Spleen (tissue), 11 donors: Measurements from ENCODE around the gene CFAP157. TPM values are rescaled to one million over a fixed set of nuclear protein-coding genes. Genes with fewer than 3 reads are reported as not detected.
"Not testable (repeated sequence)": the region's sequence is repeated elsewhere in the genome, so short reads cannot be mapped to it uniquely, and the experiment has no call there.

ENCODE experiments used
- DNase-seq: peaks from one replicate; pipeline ENCODE4 v3.0.0-alpha.2; 2020
- H3K27ac ChIP-seq, 8 donors: fragments of 200-600 bp; sonication (generic) in 7 of 8; 1 replicate in 4 of 8; 2 replicates in 4 of 8; pipeline versions ENCODE4 v1.5.0 to v1.8.0; 2016 to 2021; ENCODE audit warnings: inconsistent platforms in 4 of 8, mild to moderate bottlenecking in 4 of 8, moderate library complexity in 1 of 8
- H3K27me3 ChIP-seq, 7 donors: fragments of 200-600 bp; sonication (generic) in 6 of 7; replicated peaks in 1 of 7; 1 replicate in 4 of 7; 2 replicates in 3 of 7; pipeline versions ENCODE4 v1.5.0 to v1.8.0; 2016 to 2021; ENCODE audit warnings: inconsistent platforms in 3 of 7, mild to moderate bottlenecking in 1 of 7
- H3K36me3 ChIP-seq, 6 donors: fragments of 200-600 bp; sonication (generic) in 5 of 6; 1 replicate in 4 of 6; 2 replicates in 2 of 6; pipeline versions ENCODE4 v1.5.0 to v1.8.0; 2016 to 2021; ENCODE audit warnings: inconsistent platforms in 2 of 6
- H3K4me1 ChIP-seq, 6 donors: fragments of 200-600 bp; sonication (generic) in 5 of 6; 1 replicate in 3 of 6; 2 replicates in 3 of 6; pipeline versions ENCODE4 v1.5.0 to v1.8.0; 2016 to 2021; ENCODE audit warnings: inconsistent platforms in 3 of 6
- H3K4me3 ChIP-seq, 8 donors: fragments of 200-600 bp; sonication (generic) in 7 of 8; 1 replicate in 4 of 8; 2 replicates in 4 of 8; pipeline versions ENCODE4 v1.5.0 to v1.8.0; 2016 to 2021; ENCODE audit warnings: inconsistent platforms in 4 of 8, mild to moderate bottlenecking in 4 of 8, moderate library complexity in 2 of 8
- H3K9me3 ChIP-seq, 8 donors: fragments of 200-600 bp; sonication (generic) in 7 of 8; 1 replicate in 4 of 8; 2 replicates in 4 of 8; pipeline versions ENCODE4 v1.5.0 to v1.8.0; 2016 to 2021; ENCODE audit warnings: inconsistent platforms in 4 of 8
- POLR2A ChIP-seq, 3 donors: fragments of 450-650 bp; IDR thresholded peaks; one replicate each; pipeline ENCODE4 v1.5.1; 2017; ENCODE audit warnings: antibody characterized with exemption in 3 of 3, mild to moderate bottlenecking in 1 of 3
- POLR2AphosphoS5 ChIP-seq, 3 donors: sonication (generic); formaldehyde crosslinking; IDR thresholded peaks; one replicate each; pipeline ENCODE4 v1.5.1; 2017; ENCODE audit warnings: antibody characterized with exemption in 3 of 3
- WGBS, 5 donors: extraction: QIAGEN DNeasy Blood & Tissue Kit in 3 of 5; methylation state at CpG; one replicate each; pipeline versions ENCODE4 v1.1.5 to v1.1.7; 2013 to 2018; 5-methylcytosine and 5-hydroxymethylcytosine counted together
- intact Hi-C: fragments of 100-400 bp; cut with DNase I; formaldehyde crosslinking; loops from one replicate; pipeline ENCODE4 v1.15.0; 2023; ENCODE audit warnings: low total_unique reads
- polyA plus RNA-seq, 3 donors: library from polyadenylated mRNA; stranded (reverse); fragments of 200-250 nt; gene quantifications; one replicate each; pipeline ENCODE4 v1.2.1, GENCODE V29; 2013
- total RNA-seq, 7 donors: library from RNA; depleted of rRNA in 3 of 7; stranded (reverse); fragments of >200 nt in 3 of 7; fragmentation: NEBNext Ultra II Directional in 4 of 7; extraction: Animal tissue kit (Norgen Biotek cat#: 25700) in 4 of 7; gene quantifications; one replicate each; pipeline versions ENCODE4 v1.1.0 to v1.2.1, GENCODE V29; 2016 to 2021
- TF ChIP-seq, protein P1 (sequence below), 11 experiments: fragments of 200-600 bp in 7 of 11; fragments of 450-650 bp in 4 of 11; sonication (generic) in 4 of 11; IDR thresholded peaks in 8 of 11; conservative IDR thresholded peaks in 3 of 11; 1 replicate in 7 of 11; 2 replicates in 4 of 11; pipeline versions ENCODE4 v1.4.0 to v1.8.0; 2016 to 2021; ENCODE audit warnings: antibody characterized with exemption in 11 of 11, inconsistent platforms in 4 of 11, mild to moderate bottlenecking in 1 of 11
- donor health status: healthy with polysubstance abuse.
- donor health status: DM: no; HTN: no; CAD: no; lungs with moderate emphysema.
- donor health status: DM: no; HTN: no; CAD: no.
- donor health status: Bipolar disorder and iron deficiency.
- donor health status: healthy.
- donor health status: DM: no; HTN: no; CAD: no.
- donor health status: DM: yes; HTN: yes; CAD: no.

The CFAP157 gene
- total and polyA plus RNA-seq, 10 donors: 0.09 to 0.21 (median 0.13) TPM; not detected in 3

DNA sequence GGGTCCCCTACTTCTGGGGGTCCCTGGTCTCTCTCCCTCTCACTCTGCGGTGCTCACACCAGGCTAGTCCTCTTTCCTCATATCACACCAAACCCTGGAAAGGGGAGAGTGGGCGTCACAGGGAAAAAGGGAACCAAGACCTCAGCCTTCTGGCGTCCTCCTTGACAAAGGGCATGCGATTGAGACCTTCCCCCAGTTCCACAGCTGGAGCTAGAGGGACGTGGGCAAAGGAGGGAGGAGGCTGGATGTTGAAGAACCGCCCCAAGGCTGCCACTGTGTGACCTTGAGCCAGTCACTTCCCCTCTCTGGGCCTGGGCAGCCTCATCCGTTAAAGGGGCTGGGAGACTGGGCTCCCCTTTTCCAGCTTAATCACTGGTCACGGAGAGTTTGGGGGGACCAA is 46.8 kb downstream of the CFAP157 start:
- WGBS, 5 donors: 68 to 83% (median 80%) methylated on average over 2 to 8 of the region's 8 CpGs
- Histone ChIP-seq H3K27me3 (no peaks in the 10 kb centered on the region), H3K4me3 (peak overlapping the region in 2 of 8 donors; percentile 40 to 56), H3K9me3 (no peaks in the 10 kb centered on the region), H3K4me1 (peaks cover 4 to 95% (median 39%) of the 10 kb centered on the region in 6 donors), H3K27ac (peak overlapping the region in 5 of 8 donors; percentile 74 to 82 (median 79)), H3K36me3 (peaks cover 0 to 100% (median 54%) of the 10 kb centered on the region in 6 donors)
- TF ChIP-seq POLR2A (IDR thresholded peaks at IDR 0.05): no peak
- peak in 1 of 3 donors; percentile 39 for TF ChIP-seq POLR2AphosphoS5 (IDR thresholded peaks at IDR 0.05)
- TF ChIP-seq, protein P1, sequence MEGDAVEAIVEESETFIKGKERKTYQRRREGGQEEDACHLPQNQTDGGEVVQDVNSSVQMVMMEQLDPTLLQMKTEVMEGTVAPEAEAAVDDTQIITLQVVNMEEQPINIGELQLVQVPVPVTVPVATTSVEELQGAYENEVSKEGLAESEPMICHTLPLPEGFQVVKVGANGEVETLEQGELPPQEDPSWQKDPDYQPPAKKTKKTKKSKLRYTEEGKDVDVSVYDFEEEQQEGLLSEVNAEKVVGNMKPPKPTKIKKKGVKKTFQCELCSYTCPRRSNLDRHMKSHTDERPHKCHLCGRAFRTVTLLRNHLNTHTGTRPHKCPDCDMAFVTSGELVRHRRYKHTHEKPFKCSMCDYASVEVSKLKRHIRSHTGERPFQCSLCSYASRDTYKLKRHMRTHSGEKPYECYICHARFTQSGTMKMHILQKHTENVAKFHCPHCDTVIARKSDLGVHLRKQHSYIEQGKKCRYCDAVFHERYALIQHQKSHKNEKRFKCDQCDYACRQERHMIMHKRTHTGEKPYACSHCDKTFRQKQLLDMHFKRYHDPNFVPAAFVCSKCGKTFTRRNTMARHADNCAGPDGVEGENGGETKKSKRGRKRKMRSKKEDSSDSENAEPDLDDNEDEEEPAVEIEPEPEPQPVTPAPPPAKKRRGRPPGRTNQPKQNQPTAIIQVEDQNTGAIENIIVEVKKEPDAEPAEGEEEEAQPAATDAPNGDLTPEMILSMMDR (IDR thresholded peaks at IDR 0.05 in 8 of 11, conservative IDR thresholded peaks at IDR 0.05 in 3 of 11): no peak
- DNase-seq: no peak
- intact Hi-C loops: no loop called here

DNA sequence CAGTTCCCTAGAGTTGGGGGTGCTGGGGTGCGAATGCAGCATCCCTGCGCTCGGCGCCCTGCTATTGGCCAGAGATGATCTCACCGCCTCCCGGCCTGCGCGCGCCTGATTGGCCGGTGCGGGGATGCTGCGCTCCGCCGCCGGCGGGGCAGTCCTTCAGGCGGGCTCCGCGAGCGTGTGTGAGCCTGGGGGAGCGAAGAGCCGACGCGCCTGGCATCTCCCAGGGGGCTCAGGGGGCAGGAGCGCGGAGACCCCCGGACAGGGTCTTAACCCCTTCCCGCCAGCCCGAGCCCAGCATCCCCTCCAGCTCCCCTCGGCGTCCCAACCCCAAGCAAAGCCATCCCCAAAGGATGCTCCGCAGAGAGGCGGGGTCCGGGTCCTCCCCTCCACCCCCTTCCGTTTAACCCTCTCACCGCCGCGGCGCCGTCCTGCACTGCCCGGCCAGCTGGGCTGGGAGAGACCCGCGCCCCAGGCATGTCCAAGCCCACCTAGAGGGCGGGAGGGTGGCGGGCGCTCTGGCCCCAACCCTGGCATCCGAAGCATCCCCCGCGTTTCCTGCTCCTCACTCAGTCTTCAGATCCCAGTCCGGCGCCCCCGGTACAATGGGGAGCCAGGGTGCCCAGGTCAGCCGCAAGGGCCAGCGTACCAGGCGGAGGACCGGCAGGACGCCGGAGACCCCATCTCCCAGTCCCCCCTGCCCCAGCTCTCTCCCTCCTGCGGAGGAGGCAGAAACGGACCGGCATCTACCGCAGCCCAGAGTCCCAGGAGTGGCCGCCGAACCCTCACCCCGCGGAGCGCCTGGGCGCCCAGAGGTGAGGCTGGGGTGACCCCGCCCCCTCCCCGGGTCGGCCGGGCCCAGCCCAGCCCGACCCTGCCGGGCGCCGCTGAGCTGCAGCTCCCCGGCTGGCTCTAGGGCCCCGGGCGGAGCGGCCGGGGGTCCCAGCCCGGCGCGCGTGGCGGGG is 47.6 kb downstream of the CFAP157 start:
- H3K27me3 ChIP-seq: no peaks in the 10 kb centered on the region
- peaks cover 4 to 97% (median 43%) of the 10 kb centered on the region in 6 donors for H3K4me1 ChIP-seq
- TF ChIP-seq POLR2AphosphoS5 (IDR thresholded peaks at IDR 0.05) (peak in 2 of 3 donors; percentile 51 to 75), POLR2A (IDR thresholded peaks at IDR 0.05) (no peak)
- peak overlapping the region in 5 of 8 donors; percentile 1 to 56 (median 30) for H3K4me3 ChIP-seq
- H3K9me3 ChIP-seq: no peaks in the 10 kb centered on the region
- H3K36me3 ChIP-seq: peaks cover 2 to 100% (median 51%) of the 10 kb centered on the region in 6 donors
- peak overlapping the region in 6 of 8 donors; percentile 26 to 82 (median 78) for H3K27ac ChIP-seq
- DNase-seq: no peak
- WGBS, 5 donors: 62 to 88% (median 72%) methylated on average over 44 to 86 of the region's 86 CpGs
- intact Hi-C loops: no loop called here

DNA sequence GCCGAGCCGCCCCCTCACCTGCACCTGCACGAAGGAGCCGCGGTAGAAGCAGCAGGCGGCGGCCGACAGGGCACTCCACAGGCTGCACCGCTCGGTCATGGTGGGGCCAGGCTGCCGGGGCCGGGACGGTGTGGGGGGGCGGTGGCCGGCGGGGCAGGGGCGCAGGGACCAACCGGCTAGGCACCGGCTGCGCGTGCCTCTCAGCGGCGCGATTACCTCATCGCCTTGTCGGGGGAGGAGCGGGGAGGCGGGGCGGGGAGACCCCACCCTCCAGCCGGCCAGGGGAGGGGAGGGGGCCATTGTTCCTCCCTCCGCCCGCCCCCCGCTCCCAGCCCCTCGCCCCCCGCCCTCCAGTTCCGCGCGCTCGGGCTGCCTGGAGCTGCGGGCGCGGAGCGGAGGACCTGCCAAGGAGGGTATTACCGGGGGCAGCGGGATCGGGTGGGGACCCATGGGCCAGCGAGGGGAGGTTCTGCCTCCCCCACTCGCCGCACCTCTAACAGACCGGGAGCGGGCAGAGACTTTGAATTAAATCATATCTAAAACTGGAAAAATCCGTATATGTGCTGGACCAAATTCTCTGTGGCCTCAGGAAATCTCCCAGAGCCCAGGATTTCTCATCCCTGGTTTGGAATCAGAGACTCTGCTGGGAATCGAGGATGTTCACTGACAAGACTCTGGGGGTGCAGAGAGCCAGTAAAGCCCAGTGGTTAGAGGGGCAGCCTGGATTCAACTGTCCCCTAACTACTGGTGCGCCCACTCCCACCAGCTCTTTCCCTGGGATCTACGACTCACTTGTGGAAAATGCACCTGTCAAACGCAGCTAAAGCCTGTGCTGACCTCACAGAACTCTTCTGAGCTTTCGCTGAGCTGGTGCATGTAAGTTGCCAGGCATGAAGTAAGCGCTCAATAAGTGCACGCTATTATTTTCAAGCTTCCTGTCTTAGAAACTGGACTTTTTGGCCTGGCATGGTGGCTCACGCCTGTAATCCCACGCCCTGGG is 48.6 kb downstream of the CFAP157 start:
- H3K9me3 ChIP-seq: no peaks in the 10 kb centered on the region
- TF ChIP-seq POLR2AphosphoS5 (IDR thresholded peaks at IDR 0.05) (peak in 2 of 3 donors; percentile 38 to 44), POLR2A (IDR thresholded peaks at IDR 0.05) (no peak)
- TF ChIP-seq, protein P1 (IDR thresholded peaks at IDR 0.05 in 8 of 11, conservative IDR thresholded peaks at IDR 0.05 in 3 of 11): no peak
- H3K27me3 ChIP-seq: no peaks in the 10 kb centered on the region
- H3K36me3 ChIP-seq: peaks cover 2 to 100% (median 49%) of the 10 kb centered on the region in 6 donors
- intact Hi-C loops: no loop called here
- H3K4me1 ChIP-seq: peaks cover 7 to 97% (median 44%) of the 10 kb centered on the region in 6 donors
- 71 to 88% (median 76%) methylated on average over 39 to 61 of the region's 61 CpGs for WGBS, 5 donors
- peak overlapping the region in 4 of 8 donors; percentile 12 to 56 (median 35) for H3K4me3 ChIP-seq
- DNase-seq: no peak
- peak overlapping the region; percentile 9 to 82 (median 76) for H3K27ac ChIP-seq

GRCh38 chr9:127756233-127756632 is 49.4 kb downstream of the CFAP157 start:
- Histone ChIP-seq H3K27ac (peak overlapping the region in 5 of 8 donors; percentile 74 to 82 (median 79)), H3K27me3 (no peaks in the 10 kb centered on the region), H3K4me3 (no peak overlapping the region), H3K9me3 (no peaks in the 10 kb centered on the region), H3K36me3 (peaks cover 2 to 100% (median 49%) of the 10 kb centered on the region in 6 donors), H3K4me1 (peaks cover 7 to 98% (median 52%) of the 10 kb centered on the region in 6 donors)
- WGBS, 5 donors: 83 to 100% (median 93%) methylated on average over 3 of the region's 3 CpGs
- no peak for DNase-seq
- intact Hi-C loops: no loop called here
- TF ChIP-seq, protein P1 (IDR thresholded peaks at IDR 0.05 in 8 of 11, conservative IDR thresholded peaks at IDR 0.05 in 3 of 11): no peak
- TF ChIP-seq POLR2A (IDR thresholded peaks at IDR 0.05): no peak
- TF ChIP-seq POLR2AphosphoS5 (IDR thresholded peaks at IDR 0.05): no peak

GRCh38 chr9:127756776-127757175 is 50.0 kb downstream of the CFAP157 start:
- H3K4me1 ChIP-seq: peaks cover 7 to 98% (median 56%) of the 10 kb centered on the region in 6 donors
- intact Hi-C loops, H3K4me3 ChIP-seq, DNase-seq, H3K27me3 ChIP-seq, H3K9me3 ChIP-seq: not testable (repeated sequence)
- peak overlapping the region in 2 of 8 donors; percentile 78 to 79 for H3K27ac ChIP-seq
- 85 to 90% (median 89%) methylated on average over 11 of the region's 11 CpGs for WGBS, 5 donors
- H3K36me3 ChIP-seq: peaks cover 2 to 100% (median 50%) of the 10 kb centered on the region in 6 donors
